T-helper 9 cell (primary cell): ENCODE data around the gene KCNMB2.
"Not testable (repeated sequence)": the region's sequence is repeated elsewhere in the genome, so short reads cannot be mapped to it uniquely, and the experiment has no call there.

Experiments
- DNase-seq: peaks from one replicate; pipeline ENCODE4 v3.0.0-alpha.2; 2020

KCNMB2 gene

GRCh38 chr3:178706411-178706810, 170.2 kb downstream of the KCNMB2 start:
- no peak for DNase-seq

DNA sequence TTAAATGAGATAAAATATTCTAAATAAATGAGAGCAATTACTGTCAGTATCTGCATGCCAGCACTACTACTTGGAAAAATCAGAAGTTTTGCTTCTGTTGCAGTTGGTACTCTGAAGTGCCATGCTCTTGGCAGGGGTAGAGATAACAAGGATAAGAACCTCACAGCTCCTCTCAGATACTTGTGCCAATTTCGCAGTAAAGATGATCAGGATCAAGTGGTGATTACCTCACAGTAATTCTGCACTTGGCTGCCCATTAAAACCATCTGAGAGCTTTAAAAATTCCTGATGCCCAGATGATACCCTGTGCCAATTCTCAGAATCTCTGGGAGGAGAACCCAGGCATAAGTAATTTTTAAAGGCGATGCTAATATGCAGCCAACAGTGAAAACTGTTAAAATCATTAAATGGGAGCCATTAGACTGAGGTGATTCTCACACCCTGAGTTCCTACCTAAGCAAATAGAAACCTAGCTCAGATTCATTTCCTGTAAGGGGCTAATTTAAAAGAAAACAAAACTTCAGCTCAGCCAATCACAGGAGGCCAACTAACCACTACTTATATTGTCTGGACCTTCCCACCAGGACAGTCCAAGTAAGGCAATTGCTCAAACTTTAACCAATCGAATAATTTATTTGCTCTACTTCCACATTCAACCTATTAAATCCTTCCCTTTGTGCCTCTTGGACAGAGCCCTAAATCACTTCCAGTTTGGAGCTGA, 171.2 kb downstream of the KCNMB2 start:
- DNase-seq: no peak

GRCh38 chr3:178709051-178709450, 172.8 kb downstream of the KCNMB2 start:
- DNase-seq: no peak

GRCh38 chr3:178711753-178712152, 175.5 kb downstream of the KCNMB2 start:
- no peak for DNase-seq

DNA sequence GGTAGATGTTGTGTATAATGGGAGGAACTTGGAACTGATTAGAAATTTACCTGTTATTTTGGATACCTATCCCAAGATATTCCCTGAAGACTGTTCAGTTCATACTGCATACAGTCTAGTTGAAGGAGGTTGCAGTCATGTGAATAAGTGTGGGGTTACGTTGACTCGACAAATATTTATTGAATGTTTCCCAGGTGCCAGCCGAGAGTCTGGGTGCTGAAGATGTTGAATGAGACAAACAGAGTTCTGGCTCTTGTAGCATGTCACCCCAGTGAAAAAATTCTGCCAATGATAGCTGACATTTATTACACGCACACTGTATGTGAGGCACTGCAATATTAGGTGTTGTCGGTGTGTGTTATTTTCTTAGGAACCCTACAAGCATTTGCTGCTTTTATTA, 176.0 kb downstream of the KCNMB2 start:
- no peak for DNase-seq

DNA sequence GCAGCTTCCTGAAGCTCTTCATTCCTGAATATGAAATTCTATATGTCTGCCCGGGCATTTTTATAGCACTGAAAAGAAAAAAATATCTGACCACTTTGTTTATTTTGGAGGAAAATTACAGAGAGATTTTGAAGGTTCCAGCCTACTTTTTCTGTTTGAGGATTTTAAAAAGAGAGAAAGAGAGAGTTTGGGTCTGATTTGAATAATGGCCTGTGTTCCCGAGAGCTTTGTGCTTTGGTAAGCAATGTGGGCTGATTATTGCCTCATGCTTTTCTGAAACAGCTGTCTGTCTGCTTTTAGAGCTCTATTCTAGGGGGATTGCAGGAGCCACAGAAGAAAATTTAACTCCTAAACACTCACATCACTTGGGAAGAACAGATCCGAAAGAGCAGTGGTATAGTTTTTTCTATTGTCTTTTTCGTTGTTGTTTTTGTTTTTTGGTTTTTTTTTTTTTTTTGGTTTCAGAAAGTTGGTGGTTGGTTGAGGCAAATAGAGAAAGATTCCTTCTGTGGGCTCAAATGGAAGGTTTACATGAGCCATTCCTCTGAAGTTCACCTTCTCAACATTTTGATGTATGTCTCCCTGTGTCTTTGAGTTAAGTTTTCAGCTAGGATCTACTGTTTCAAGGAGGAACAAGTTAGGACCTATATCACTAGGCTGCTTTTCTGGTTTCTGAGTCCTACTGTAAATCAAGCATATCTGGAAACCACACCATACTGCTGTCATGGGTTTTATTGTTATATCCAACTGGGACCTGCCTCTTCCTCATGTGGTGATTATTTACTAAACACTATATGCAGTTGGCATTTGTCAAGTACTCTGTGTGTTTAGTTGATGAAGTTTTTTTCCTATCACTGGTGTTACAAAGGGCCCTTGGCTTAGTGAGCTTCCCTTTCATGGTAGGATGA, 178.9 kb downstream of the KCNMB2 start:
- DNase-seq: no peak

- no peak for DNase-seq
These were observed 182.9 kb downstream of the KCNMB2 start for GRCh38 chr3:178718995-178719635.

DNA sequence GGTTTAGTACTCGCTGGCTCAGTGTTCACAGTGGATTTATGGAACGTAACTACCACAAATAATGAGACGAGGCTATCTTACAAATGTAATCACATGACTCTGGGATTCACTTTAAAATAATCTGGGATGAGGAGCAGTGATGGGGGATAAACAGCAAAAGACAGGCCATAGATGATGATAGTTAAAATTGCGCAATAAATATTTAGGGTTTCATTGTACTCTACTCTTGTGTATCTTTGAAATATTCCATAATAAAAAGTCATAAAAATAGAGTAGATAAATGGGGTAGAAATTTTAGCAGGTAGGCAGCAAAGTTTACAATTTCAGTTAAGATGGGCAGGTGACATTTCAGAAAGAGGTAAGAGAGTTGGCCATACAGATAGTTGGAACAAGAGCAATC, 196.6 kb downstream of the KCNMB2 start:
- DNase-seq: no peak

DNA sequence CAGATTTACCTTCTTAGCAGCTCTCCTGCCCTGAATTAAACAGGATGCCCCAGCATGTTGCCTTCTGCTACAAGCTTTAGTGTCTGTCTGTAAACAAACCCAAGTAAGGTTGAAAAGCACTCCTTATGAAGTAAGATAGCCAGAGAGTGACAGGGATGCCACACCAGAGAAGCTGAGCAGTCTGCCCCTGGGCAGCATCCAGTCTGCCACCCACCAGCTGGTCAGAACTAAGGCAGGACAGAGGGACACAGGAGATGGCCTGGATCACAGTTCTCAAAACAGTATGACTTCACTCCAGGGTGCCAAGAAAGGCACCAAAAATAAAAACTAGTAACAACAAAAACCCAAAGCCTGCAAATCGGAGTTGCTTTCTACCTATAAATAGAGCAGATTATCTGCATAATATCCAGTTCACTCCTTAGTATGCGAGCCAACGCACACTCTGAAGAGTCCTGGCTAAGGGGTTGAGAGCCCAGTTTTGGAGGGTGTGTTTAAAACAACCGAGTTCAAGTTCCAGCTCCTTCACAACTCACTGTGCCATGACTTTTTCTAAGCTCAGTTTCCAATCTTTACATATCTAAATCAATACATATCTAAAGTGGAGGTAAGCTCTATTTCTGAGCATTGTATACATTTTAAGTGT, 198.9 kb downstream of the KCNMB2 start:
- DNase-seq: no peak

- DNase-seq: no peak
These were observed 200.1 kb downstream of the KCNMB2 start for GRCh38 chr3:178736300-178736699.

- DNase-seq: no peak
These were observed 203.5 kb downstream of the KCNMB2 start for GRCh38 chr3:178739720-178740119.

DNA sequence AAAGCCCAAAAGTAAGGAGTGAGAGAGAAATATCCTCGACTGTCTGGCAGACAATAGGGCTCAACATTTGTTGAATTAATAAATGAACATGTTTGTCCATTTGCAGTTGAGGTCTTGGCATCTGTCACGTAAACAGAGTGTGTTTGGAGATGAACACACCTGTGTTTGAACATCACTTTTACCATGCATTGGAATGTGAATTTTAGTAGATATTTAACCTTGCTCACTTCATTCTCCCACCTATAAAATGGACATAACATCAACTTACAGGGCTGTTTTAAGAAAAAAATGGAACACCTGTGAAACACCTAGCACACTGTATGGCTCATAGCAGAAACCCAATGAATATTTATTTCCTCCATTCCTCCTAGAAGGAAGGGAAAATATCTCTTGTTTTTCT, 204.8 kb downstream of the KCNMB2 start:
- no peak for DNase-seq

- no peak for DNase-seq
These were observed 207.1 kb downstream of the KCNMB2 start for GRCh38 chr3:178743297-178743696.

GRCh38 chr3:178745861-178746655, 209.8 kb downstream of the KCNMB2 start:
- DNase-seq: not testable (repeated sequence)

- no peak for DNase-seq
These were observed 212.6 kb downstream of the KCNMB2 start for GRCh38 chr3:178748874-178749273.

GRCh38 chr3:178749471-178749870, 213.2 kb downstream of the KCNMB2 start:
- DNase-seq: no peak

DNA sequence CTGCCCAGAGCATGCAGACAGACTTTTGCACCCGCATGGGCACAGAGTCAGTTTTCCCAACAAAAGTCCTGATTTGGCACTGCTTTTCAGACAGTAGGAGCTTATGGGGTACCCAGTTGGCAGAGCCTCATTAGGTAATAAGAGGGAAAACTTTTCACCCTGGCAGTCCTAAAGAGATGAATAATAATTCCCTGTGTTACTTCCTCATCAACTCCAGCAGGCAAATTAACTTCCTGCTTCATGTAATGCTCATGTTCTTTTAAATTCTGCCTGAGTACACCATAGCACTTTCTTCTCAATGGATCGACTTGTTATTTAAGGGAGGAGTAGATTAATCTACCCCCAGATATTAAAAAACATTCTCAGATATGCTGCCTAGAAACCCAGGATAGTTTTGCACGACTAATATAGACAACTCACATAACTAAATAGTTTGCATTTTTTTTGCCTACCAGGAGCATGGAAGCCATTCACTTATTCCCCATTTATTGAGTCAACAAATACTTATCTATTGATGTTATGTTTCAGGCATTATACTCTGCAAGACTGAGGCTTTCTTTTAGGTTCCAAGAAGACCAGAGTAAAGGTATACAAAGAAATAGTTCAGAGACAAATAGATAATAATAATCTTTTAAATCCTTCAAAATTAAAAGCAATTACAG, 214.5 kb downstream of the KCNMB2 start:
- DNase-seq: no peak

DNA sequence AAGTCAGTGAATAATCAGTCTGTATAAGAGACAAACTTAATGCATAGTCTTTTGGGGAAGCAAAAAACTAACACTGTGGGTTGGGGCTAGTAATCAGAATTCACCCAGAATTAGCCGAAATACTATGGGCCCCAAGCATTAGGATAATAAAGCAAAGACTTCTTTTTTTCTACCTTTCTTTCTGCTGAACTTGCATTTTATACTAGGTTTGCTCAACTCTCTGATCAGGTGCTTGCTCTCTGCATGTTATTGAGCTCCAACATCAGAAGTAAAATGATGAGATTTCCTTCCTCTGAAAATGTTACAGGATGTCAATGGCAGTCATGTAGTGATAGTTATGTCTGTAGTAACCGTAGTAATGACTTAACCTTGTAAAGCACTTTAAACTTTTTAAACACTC, 216.6 kb downstream of the KCNMB2 start:
- DNase-seq: no peak

GRCh38 chr3:178754852-178755510, 218.7 kb downstream of the KCNMB2 start:
- no peak for DNase-seq

- DNase-seq: no peak
These were observed 224.8 kb downstream of the KCNMB2 start for GRCh38 chr3:178761024-178761423.

DNA sequence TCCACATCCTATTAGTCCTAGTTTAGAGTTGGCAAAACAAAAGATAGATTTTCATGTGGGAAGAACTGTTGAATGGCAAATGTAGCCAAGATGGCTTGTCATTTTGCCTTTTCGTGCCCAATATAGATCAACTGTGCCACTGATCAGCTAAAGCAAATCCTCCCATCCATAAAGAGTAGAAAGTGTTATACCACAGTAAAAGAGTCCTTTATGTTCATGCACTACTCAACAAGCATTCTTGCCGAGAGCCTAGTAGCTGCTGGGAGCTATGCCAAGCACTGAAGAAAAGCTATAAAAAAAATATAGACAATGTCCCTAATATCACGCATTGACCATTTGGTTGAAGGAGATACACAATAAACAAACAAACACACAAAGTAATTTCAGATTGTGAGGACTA, 225.2 kb downstream of the KCNMB2 start:
- no peak for DNase-seq
